GM21528 (cell line): ENCODE data around the gene SMC4.
A peak's percentile ranks its signal among the peaks of the same experiment; 100 is the strongest.
"Not testable (repeated sequence)": the region's sequence is repeated elsewhere in the genome, so short reads cannot be mapped to it uniquely, and the experiment has no call there.

ENCODE experiments used
- ATAC-seq: cut with Tn5 transposase; IDR thresholded peaks from one replicate; pipeline ENCODE4 v1.9.1; 2021; ENCODE audit warnings: mild to moderate bottlenecking, moderate library complexity; ENCODE audit not compliant: unreplicated experiment, low FRiP score

The SMC4 gene

DNA sequence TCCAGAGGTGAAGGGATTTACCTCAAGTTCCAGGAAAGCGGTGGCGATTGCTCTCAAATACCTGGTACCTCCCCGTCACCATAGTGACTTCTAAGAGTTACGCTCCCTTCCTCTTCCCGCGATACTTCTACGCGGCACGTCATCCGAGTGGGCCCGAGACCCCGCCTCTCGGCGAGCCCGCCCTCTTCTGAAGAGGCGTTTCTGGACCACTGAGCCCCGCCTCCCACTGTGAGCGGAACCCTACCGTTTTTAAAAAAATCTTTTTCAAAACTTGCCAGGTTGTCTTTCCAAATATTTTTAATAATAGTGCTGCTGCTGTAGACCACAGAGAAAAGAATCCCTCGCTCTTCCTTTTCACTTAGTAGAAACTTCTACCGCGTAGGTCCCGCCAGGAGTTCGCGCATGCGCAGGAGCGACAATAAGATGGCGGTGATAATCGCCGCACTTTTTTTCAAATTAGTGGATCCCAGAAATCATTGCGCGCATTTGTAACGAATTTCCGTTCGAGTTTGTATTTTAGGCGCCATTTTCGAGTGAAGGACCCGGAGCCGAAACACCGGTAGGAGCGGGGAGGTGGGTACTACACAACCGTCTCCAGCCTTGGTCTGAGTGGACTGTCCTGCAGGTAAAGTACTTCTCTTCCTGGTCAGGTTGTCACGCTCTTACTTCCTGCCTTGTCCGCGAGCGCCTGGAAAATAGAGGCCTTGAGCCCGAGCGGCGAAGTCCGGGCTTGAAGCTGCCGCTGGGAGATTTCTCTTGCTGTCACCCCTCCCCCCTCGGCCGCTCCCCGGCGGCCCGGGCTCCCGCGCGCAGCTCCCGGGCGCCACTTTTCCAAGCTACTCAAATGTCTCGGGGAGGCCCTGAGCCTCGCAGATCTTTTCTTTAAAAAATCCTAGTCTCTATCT lies at the start of gene SMC4, which contains the start of gene IFT80:
SMC4 (plus strand) TSS at position 526 of the 905 bp plus-strand sequence. CDS start 1,177 bp downstream, outside the sequence.
IFT80 (minus strand) TSS at position 101 of the 905 bp plus-strand sequence. CDS start 14,625 bp downstream, outside the sequence.
- peak; percentile 92 for ATAC-seq

DNA sequence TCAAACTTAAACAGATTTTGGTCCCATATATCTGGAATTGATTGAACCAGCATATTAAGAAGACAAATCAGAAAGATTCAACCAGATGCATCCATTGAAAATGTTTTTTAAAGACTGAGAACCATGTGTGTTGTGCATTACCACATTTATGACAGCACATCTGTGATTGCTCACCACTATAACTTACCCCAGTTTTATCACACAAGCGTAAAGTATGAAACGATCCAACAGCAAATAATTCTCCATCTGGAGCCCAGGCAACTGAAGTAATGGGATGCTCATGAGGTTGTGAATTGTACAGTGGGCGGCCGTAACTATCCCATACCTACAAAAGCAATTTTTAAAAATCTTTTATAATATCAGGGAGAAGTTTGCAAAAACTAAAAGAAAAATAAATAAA lies 43.6 kb upstream of the SMC4 start:
- ATAC-seq, result no peak

DNA sequence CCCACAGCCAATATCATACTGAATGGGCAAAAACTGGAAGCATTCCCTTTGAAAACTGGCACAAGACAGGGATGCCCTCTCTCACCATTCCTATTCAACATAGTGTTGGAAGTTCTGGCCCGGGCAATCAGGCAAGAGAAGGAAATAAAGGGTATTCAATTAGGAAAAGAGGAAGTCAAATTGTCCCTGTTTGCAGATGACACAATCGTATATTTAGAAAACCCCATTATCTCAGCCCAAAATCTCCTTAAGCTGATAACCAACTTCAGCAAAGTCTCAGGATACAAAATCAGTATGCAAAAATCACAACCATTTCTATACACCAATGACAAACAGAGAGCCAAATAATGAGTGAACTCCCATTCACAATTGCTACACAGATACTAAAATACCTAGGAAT lies 36.6 kb upstream of the SMC4 start:
- ATAC-seq, result not testable (repeated sequence)

DNA sequence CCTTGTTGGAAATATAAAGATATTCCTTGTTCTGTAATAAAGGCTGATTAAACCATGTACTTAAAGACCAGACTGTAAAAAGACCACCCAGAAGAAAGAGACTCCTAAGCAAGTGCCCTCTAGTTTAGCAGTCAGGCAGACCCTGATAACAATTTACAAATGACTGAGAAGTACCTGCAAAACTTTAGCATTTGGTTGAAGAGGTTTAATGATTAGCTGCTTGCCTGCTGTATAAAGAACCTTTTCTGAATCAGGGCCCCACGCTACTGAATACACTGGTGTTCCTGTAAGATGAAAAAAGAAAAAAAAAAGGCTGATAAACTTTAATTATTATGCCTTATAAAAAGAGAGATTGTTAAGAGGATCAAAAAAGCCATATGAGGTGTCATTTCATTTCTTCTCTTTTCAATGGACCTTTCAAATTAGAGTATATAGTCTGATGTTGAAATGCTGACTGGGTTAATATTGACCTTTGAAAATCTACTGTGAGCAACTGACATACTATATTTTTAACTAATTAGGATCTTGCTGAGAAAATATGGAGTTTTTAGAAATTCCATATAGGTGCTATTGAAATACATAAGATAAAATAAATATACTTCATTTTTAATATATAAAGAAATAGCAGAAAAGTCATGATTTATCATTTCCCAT lies 33.5 kb upstream of the SMC4 start:
- ATAC-seq, result no peak

DNA sequence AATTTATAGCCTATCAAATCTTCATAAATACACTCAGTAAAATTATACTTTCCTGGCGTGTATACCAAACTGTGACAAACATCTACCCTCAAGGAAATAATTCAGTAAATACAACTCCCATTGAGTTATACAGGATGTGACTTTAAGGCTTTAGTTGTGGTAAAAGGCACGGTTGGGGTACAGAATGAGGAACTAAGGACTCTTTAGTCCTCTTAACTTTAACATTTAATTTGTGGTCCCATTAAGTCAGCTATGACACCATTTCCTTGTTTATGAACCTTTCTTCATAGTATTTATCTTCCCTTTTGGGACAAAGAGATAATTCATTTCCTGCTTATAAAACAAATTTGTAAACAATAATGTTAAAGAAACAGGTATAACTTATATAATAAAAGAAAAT lies 30.6 kb upstream of the SMC4 start:
- no peak for ATAC-seq

DNA sequence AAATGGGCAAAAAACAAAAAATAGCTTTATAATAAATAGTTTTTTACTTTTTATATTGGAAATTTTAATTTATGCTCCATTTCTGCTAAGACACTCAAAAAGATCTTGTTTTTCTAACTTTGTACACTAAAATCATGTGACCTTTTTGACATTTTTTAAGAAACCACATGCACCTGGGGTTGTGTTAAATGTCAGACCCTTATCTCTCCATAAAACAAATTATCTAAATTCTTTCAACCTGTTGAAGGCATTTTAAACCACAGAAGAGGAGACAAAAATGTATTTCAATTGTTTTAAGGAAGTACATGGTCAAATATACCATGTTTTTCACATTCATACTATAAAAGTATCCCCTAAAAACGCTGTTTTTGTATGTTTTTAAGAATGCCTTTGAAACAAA lies 29.7 kb upstream of the SMC4 start:
- no peak for ATAC-seq

DNA sequence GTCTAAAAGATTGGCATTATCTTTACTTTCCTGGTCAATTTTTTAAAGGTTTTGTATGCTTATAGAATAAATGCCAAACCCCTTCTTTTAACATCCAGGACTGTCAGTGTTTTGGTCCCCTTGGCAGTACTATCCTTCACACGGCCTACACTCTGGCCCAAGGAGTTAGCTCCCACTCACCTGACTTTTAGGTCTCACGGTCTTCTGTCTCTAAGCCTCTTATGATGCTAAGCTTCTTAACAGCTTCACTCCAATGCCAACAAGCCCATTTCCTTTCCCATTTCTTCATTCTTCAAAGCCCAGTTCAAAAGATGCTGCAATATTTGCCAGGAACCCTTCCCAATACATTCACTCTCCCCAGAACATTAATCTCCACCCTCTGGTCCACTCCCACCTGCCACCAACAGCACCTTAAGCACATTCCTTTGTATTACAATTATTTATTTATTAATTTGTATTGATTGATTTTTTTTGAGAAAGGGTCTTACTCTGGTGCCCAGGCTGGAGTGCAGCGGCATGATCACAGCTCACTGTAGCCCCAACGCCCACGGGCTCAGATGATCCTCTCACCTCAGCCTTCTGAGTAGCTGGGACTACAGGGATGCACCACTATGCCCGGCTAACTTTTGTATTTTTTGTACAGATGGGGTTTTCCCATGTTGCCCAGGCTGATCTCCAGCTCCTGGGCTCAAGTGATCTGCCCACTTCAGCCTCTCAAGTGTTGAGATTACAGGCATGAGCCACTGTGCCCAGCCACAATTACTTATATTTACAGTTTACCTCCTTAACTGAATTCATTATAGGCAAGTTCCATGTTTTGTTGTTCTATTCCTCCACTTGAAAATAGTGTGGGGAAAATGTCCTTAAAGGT lies 28.2 kb upstream of the SMC4 start:
- ATAC-seq, result no peak

DNA sequence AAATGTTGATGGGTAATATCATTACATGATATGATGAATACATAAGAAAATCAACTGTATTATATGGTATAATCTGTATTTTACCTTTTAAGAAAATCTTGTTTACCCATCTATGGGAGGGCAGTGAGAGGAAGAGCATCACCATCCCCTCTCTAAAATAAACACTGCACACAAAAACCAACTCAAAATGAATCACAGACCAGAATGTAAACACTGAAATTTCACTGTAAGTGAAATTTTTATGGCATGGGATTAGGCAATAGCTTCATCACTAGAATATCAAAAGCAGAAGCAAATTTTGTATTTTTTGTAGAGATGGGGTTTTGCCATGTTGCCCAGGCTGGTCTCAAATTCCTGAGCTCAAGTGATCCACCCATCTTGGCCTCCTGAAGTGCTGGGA lies 26.7 kb upstream of the SMC4 start:
- no peak for ATAC-seq

DNA sequence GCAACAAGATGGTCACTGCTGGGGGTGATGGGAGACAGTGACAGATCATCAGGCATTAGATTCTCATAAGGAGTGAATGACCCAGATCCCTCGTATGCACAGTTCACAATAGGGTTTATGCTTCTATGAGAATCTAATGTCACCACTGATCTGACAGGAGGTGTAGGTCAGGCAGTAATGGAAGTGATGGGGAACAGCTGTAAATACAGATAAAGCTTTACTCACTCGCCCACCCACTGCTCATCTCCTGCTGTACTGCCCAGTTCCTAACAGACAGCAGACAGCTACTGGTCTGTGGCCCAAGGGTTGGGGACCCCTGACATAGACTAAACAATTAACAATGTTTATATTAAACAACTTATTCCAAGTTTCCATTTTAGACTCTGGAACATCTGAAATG lies 25.8 kb upstream of the SMC4 start:
- no peak for ATAC-seq

DNA sequence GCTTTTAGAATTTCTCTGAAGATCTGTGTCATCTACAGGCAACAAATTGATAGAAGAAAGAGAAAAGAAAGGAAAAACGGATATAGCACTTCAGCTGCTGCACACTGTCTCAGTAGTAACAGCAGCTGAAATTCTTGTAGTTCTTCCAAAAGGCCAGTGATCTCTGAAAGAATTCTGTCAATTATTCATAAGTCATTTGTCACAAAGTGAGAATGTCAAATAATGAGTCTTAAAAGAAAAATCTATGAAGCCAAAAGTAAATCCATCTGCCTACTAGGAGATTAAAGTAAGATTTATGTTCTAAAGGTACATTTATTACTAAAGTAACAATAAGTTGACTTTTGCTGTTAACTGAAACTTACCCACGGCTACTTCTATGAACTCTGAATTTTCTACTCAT lies 25.0 kb upstream of the SMC4 start:
- no peak for ATAC-seq

DNA sequence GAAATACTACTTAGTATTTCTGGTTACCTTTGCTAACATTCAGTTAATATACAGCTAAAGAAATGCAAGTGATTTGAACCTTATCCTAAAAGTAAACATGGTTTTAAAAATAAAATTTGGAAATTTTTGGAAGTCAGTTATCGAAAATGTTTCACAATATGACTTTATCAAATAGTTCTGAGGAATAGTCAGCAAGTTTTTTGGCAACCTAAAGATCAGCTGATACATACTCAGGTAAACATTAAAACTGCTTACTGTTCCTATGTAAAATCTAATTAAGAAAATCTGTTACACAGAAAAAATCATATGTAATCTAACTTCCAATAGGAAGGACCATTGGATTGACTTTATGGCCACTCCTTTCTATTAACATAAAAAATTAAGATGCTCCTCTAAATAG lies 24.5 kb upstream of the SMC4 start:
- no peak for ATAC-seq

DNA sequence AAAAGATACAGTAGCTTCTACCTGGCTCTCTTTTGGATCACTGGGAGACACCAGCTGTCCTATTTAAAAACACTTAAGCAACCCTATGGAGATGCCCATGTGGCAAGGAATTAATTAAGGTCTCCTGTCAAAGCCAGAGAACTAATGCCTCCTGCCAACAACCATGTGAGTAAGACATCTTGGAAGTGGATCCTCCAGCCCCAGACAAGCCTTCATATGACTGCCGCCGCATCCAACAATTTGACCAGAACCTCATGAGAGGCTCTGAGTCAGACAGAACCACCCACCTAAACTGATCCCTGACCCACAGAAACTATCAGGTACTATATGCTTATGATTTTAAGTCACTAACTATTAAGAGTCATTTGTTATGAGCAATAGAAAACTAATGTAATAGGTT lies 22.8 kb upstream of the SMC4 start:
- ATAC-seq, result no peak

DNA sequence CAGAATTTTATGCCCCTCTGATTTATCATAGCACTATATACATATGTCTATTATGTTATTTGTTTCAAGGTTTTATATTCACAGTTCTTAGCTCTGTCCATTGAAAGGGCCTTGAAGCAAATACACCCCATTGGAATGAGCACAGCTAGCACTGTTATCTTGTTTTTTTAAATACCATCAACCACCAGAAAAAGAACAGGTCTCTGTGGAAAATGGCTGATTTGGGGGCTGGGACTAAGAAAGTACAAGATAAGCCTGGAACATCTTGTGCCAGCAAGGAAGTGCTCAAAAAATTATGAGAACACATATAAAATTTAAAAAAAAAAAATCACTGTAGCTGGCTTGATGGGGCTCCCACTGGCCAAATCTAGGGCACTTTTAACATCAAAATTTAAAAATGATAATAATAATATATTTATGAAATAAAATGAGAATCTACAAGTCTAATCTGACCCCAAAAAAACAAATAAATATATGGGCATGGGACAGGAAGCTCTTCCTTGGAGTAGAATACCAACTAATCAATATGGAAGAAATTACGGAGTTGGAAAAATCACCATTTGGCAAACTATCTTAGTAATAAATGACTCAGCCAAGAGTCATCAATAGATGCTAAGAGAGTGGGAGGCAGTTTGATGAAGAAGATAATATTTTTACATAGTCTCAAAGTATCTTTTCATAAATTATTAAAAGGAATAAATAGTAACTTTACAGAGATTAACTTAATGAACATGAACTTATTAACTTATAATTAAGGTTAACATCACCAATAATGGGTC lies 20.9 kb upstream of the SMC4 start:
- ATAC-seq, result no peak

DNA sequence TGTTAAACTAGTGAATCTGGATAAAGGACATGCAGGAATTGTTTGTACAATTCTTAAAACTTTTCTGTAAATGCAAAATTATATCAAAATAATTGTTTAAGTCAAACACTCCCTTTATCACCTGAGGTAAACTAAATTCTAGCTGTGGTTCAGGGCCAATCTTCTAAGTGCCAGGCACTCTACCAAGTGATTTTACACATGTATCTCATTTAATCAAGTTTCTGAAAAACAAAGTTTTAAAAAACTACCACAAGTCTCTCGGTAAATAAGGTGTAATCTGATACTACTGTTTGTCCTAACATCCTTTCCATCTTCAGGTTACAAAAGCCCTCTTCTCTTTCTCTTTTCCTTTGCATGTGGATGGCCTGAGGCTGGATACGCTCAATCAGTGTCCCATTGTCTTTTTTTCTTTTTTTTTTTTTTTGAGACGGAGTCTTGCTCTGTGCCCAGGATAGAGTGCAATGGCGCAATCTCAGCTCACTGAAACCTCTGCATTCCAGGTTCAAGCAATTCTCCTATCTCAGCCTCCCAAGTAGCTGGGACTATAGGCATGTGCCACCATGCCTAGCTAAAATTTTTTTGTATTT lies 19.7 kb upstream of the SMC4 start:
- no peak for ATAC-seq

DNA sequence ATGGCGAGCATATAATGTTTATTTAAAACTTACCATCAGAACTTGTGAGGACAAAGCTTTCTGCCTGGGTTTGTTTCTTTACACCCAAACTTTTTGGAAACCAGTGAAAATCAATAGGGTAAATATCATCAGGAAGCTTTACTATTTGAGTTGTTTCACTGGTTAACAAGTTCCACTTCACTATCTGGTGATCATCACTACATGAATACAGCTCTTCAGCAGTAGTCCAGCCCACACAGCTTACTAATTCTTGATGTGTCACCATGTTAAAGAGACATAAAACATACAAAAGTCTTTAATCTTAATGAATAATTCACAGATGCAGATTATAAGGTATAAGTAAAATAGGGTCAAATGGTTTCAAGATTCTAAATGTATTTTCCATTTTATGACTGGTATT lies 18.0 kb upstream of the SMC4 start:
- no peak for ATAC-seq

DNA sequence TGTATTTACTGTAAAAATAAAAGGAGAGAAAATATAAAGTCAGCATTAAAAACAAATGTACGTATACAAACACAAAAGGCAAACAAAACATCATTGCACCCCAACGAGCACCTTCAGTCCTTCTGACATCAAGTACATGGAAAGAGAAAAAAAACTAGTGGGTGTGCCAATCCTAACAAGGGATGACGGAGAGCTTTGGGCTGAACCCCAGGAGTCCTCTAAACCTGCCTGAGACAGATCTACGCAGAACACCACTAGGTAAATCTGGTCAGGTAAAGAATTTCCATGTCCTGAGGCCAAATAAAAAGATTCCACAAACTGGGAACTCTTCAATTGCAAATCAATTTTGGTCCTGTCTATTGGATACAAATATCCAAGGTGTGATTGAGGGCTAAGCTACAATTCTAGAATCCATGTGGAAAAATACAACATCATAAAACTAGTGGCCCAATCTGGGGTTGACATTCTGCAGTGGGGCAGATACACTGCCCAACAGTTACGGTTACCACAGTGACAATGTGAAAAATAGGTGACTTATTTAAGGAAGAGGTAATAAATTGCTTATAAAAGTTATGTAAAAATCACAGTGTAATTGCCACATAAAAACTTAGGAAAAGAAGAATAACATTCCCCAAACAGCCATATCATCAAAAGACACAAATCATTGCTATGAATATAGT lies 14.7 kb upstream of the SMC4 start:
- no peak for ATAC-seq

DNA sequence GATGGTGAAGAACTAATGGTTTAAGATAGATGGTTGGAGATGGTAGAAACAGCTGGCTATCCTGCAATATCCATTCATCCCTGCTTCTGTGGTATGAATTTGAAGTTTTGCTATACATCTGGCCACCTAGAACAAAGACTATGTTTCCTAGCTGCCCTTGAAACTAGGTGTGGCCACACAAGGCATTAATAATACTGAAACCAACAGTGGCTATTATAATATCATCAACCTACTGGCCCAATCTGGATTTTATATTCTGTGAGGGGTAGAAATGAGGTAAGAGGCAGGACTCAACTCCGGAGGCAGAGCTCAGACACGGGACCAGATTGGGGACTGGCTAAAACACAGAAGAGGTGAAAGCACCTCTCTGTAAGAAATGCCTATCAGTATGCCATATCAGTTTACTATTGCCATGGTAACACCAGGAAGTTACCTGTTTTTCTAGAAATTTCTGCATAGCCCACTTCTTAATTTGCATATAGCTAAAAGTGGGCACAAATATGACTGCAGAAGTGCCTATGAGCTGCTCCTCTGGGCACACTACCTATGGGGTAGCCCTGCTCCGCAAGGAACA lies 8.8 kb upstream of the SMC4 start:
- no peak for ATAC-seq

DNA sequence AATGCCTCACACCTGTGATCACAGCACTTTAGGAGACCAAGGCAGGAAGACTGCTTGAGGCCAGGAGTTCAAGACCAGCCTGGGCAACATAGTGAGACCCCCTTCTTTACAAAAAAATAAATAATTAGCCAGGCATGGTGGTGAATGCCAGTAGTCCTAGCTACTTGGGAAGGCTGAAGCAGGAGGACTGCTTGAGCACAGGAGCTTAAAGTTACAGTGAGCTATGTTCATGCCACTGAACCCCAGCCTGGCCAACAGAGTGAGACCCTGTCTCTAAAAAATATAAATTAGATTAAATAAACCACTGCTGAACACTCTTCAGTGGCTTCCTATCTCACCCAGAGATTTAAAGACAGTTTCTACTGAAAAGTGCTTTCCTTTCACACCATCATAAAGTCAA lies 6.7 kb upstream of the SMC4 start:
- ATAC-seq, result no peak
